Loucy (cell line): Measurements from ENCODE around the gene SPEF1.

Experiments used
- EZH2phosphoT487 ChIP-seq: fragments of 200-600 bp; IDR thresholded peaks from 2 replicates; pipeline ENCODE4 v1.6.1; 2018; ENCODE audit warnings: antibody characterized with exemption, mild to moderate bottlenecking, moderate library complexity, borderline replicate concordance
- TF ChIP-seq, protein P1 (sequence below): fragments of 200-600 bp; sonication (generic); conservative IDR thresholded peaks from 2 replicates; pipeline ENCODE4 v1.5.1; 2014; ENCODE audit warnings: mild to moderate bottlenecking, antibody characterized with exemption, low read length

DNA sequence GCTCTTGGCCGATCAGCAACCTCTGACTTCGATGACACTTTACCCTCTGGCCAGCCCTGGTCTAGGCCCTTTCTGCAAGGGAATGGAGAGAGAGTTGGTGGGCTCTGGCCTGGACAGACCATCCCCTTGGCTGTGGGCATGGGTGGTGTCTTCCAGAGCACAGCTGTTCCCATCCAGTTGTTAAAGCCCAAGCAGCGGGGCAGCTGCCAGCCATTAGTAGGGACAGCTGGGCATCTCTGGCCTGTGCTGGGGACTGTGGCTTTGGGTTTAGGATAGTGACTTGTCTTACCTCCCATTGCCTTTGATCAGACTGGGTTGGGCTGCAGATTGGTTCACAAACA, 17.6 kb upstream of the SPEF1 start:
- TF ChIP-seq, protein P1, sequence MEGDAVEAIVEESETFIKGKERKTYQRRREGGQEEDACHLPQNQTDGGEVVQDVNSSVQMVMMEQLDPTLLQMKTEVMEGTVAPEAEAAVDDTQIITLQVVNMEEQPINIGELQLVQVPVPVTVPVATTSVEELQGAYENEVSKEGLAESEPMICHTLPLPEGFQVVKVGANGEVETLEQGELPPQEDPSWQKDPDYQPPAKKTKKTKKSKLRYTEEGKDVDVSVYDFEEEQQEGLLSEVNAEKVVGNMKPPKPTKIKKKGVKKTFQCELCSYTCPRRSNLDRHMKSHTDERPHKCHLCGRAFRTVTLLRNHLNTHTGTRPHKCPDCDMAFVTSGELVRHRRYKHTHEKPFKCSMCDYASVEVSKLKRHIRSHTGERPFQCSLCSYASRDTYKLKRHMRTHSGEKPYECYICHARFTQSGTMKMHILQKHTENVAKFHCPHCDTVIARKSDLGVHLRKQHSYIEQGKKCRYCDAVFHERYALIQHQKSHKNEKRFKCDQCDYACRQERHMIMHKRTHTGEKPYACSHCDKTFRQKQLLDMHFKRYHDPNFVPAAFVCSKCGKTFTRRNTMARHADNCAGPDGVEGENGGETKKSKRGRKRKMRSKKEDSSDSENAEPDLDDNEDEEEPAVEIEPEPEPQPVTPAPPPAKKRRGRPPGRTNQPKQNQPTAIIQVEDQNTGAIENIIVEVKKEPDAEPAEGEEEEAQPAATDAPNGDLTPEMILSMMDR = no peak
- TF ChIP-seq EZH2phosphoT487 = no peak
